MM.1S (cell line): Measurements from ENCODE around the gene CHCHD6.

ENCODE experiments used
- CTCF ChIP-seq: fragments of 300-600 bp; sonication (generic); IDR thresholded peaks from 2 replicates; pipeline ENCODE4 v1.5.1; 2016; ENCODE audit warnings: antibody characterized with exemption, low read length, mixed read lengths
- EZH2 ChIP-seq: fragments of 300-600 bp; sonication (generic); optimal IDR thresholded peaks from 2 replicates; pipeline ENCODE3; 2017; ENCODE audit warnings: low read depth, mild to moderate bottlenecking, antibody characterized with exemption, low read length, mixed read lengths
- EZH2phosphoT487 ChIP-seq: fragments of 300-600 bp; sonication (generic); IDR thresholded peaks from 2 replicates; pipeline ENCODE4 v1.6.1; 2018; ENCODE audit warnings: antibody characterized with exemption, low read length

- TF ChIP-seq EZH2phosphoT487 (no peak), CTCF (no peak), EZH2 (no peak)
These were observed 230.0 kb downstream of the CHCHD6 start for GRCh38 chr3:126934031-126934531.
